KBM-7 (cell line): ENCODE results near the gene CASZ1.

Experiments
- DNase-seq: peaks from one replicate; pipeline ENCODE4 v3.0.0-alpha.2; 2015
- in situ Hi-C: fragments of 300-500 bp; cut with MboI; formaldehyde crosslinking; loops from 2 replicates; pipeline ENCODE4 v1.14.3; 2020; ENCODE audit warnings: low sequenced_read_pairs, low pct_unique_long_range_greater_than_20kb, mixed read lengths

Gene CASZ1

GRCh38 chr1:10736634-10737586, 59.5 kb downstream of the CASZ1 start:
- no peak for DNase-seq
- in situ Hi-C loops, result no loop called here

GRCh38 chr1:10735563-10736305, 60.7 kb downstream of the CASZ1 start:
- in situ Hi-C loops, result no loop called here
- no peak for DNase-seq

GRCh38 chr1:10734962-10735544, 61.4 kb downstream of the CASZ1 start:
- no peak for DNase-seq
- in situ Hi-C loops, result no loop called here

GRCh38 chr1:10734375-10734774, 62.1 kb downstream of the CASZ1 start:
- in situ Hi-C loops, result no loop called here
- DNase-seq, result no peak

GRCh38 chr1:10733474-10734366, 62.7 kb downstream of the CASZ1 start:
- no peak for DNase-seq
- in situ Hi-C loops, result no loop called here

- in situ Hi-C loops, result no loop called here
- no peak for DNase-seq
Measured at GRCh38 chr1:10730985-10731384, 65.5 kb downstream of the CASZ1 start.

GRCh38 chr1:10728595-10729410, 67.6 kb downstream of the CASZ1 start:
- in situ Hi-C loops, result no loop called here
- DNase-seq, result no peak

GRCh38 chr1:10727751-10728232, 68.7 kb downstream of the CASZ1 start:
- DNase-seq, result no peak
- in situ Hi-C loops, result no loop called here

GRCh38 chr1:10726355-10726754, 70.1 kb downstream of the CASZ1 start:
- in situ Hi-C loops, result no loop called here

GRCh38 chr1:10724948-10725847, 71.2 kb downstream of the CASZ1 start:
- no peak for DNase-seq
- in situ Hi-C loops, result no loop called here

More at GRCh38 chr1:10726355-10726754, 70.1 kb downstream of the CASZ1 start:
- no peak for DNase-seq

GRCh38 chr1:10724511-10724910, 71.9 kb downstream of the CASZ1 start:
- DNase-seq, result no peak
- in situ Hi-C loops, result no loop called here

GRCh38 chr1:10724052-10724494, 72.4 kb downstream of the CASZ1 start:
- DNase-seq, result no peak
- in situ Hi-C loops, result no loop called here

- in situ Hi-C loops, result no loop called here
- no peak for DNase-seq
Measured at GRCh38 chr1:10723317-10723716, 73.1 kb downstream of the CASZ1 start.

- no peak for DNase-seq
- in situ Hi-C loops, result no loop called here
Measured at GRCh38 chr1:10722803-10723202, 73.6 kb downstream of the CASZ1 start.

GRCh38 chr1:10721381-10722321, 74.8 kb downstream of the CASZ1 start:
- no peak for DNase-seq
- in situ Hi-C loops, result no loop called here

- DNase-seq, result no peak
- in situ Hi-C loops, result no loop called here
Measured at GRCh38 chr1:10720635-10721034, 75.8 kb downstream of the CASZ1 start.
